GM10266 (cell line): ENCODE measurements around the gene PMM2.
"Not testable (repeated sequence)": the region's sequence is repeated elsewhere in the genome, so short reads cannot be mapped to it uniquely, and the experiment has no call there.

Experiments
- DNase-seq: peaks from one replicate; pipeline ENCODE4 v3.0.0; 2012; ENCODE audit errors: extremely low spot score
- TF ChIP-seq, protein P1 (sequence below): IDR thresholded peaks from 2 replicates; pipeline ENCODE4 v1.5.1; 2012; ENCODE audit warnings: mild to moderate bottlenecking, low read depth; ENCODE audit not compliant: control insufficient read depth, insufficient read depth; ENCODE audit errors: missing control alignments

The PMM2 gene

DNA sequence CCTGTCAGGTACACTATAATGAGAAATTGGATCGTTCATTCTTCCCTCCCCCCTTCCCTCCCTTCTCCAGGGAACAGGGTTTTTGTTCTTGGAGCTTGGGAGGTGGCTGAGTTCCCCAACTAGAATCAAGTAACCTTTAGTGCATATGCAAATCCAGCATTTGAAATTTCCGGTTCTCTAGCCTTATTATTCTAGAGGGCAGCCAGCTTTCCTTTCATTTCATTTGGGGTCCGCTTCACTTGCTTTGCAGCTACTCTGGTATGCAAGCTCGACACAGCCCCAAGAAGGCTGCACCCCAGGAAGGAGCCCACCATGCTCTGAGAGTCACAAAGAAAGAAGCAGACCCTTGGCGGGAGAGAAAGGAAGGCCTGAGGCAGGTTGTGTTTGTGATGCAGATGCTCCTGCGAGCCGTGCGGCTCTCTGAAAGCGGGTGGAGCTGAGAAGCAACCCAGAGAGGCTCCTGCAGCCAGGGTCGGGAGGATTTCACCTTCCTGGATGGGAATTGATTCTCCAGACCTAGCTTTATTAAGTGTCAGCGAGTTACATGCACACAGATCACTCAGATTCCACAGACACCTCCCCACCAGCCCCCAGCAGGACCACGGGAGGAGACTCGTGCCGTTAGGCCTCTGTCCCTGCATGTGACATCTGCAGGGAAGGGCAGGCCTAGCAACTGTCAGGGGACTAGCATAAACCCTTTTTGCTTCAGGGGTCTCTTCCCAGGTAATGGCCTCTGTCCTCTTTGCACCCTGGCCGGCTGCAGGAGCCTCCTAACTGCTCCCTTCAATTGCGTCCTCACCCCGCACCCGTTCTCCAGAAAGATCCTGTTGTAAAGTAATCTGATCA is 34.5 kb downstream of the PMM2 start:
- TF ChIP-seq, protein P1, sequence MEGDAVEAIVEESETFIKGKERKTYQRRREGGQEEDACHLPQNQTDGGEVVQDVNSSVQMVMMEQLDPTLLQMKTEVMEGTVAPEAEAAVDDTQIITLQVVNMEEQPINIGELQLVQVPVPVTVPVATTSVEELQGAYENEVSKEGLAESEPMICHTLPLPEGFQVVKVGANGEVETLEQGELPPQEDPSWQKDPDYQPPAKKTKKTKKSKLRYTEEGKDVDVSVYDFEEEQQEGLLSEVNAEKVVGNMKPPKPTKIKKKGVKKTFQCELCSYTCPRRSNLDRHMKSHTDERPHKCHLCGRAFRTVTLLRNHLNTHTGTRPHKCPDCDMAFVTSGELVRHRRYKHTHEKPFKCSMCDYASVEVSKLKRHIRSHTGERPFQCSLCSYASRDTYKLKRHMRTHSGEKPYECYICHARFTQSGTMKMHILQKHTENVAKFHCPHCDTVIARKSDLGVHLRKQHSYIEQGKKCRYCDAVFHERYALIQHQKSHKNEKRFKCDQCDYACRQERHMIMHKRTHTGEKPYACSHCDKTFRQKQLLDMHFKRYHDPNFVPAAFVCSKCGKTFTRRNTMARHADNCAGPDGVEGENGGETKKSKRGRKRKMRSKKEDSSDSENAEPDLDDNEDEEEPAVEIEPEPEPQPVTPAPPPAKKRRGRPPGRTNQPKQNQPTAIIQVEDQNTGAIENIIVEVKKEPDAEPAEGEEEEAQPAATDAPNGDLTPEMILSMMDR, result no peak

DNA sequence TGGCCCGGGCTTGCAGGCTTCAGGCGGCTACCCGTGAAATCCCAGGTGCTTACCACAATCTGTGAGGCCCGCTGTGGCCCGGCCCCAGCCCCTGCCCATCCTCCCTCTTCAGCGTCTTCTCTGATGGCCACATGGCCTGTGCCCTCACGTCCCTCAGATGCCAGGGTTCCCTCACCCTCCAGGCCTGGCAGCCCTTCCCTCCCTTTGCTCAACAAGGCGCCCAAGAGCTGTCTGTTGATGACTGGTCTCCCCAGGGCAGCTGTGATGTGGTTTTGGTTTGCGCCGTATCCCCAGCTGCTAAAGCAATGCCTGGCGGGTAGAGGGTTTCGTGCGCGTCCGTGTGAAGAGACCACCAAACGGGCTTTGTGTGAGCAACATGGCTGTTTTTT is 35.1 kb downstream of the PMM2 start:
- TF ChIP-seq, protein P1, result no peak
- DNase-seq, result no peak

More for the DNA sequence above, 34.5 kb downstream of the PMM2 start:
- DNase-seq, result no peak

DNA sequence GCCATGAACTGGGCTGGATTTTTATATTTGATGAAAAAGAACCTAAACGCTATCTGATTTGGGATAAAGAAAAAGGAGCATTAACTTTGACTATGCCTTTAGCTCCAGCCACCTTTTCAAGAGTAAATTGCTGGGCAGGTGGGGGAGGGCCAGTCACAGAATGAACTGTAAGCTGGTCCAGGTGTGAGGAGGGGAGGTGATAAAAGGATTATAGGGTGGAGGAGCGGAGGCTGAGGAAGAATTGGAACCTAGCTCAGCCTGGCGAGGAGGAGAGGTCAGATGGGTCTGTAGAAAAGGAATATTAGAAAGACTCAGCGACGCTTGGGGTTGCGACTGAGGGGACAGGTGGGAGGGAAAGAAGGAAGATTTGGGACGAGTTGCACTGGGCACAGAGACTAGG is 39.2 kb downstream of the PMM2 start:
- DNase-seq, result not testable (repeated sequence)

DNA sequence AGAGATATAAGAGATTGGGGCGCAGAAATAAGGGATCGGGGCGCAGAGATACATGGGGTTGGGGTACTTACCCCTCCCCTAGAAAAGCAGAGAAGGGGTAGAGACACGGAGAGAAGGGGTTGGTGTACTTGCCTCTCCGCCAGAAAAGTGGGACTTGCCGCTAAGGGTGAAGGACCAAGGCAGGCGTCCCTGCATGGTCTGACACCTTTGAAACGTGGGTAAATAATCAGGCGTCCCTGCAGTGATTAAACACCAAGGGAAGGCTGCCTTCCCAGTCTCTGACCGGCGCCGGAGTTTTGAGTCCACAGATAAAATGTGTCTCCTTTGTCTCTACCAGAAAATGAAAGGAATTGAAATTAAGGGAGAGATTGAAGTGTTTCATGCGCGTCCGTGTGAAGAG is 40.0 kb downstream of the PMM2 start:
- not testable (repeated sequence) for DNase-seq

DNA sequence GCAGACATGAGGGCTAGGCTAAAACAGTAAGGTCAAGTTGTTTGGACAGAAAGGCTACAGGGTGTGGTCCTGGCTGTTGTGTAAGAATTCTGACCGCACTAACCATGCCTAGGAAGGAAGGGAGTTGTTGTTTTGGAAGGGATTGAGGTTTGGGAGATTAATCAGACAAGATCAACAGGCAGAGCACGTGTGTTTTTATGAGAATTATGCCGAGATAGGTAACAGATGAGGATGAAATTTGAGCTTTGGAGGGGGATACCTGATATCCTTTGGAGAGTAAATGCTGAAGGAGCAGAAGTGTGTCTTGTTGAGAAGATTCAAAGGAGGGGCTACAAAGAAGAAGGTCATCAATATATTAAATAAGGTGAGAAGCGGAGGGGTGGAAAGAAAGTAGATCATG is 44.4 kb downstream of the PMM2 start:
- DNase-seq, result not testable (repeated sequence)

DNA sequence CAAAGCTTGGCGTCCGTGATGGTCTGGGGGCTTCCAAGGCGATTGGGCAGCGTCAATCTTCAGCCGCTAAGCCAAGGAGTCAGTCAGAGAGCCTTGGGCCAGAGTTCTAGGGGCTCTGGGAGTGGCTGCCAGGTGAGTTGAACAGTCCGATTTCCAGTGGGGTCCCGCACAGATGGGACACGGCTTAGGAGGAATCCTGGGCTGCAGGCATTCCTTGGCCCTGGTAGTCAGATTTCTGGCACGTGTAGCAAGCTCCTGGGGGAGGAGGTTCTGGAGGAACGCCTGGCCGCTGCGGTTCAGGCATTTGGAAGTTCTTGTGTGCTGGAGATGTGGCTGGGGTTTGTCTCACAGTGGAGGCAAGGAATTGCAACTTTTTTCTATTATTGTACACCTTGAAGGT is 45.7 kb downstream of the PMM2 start:
- not testable (repeated sequence) for DNase-seq

DNA sequence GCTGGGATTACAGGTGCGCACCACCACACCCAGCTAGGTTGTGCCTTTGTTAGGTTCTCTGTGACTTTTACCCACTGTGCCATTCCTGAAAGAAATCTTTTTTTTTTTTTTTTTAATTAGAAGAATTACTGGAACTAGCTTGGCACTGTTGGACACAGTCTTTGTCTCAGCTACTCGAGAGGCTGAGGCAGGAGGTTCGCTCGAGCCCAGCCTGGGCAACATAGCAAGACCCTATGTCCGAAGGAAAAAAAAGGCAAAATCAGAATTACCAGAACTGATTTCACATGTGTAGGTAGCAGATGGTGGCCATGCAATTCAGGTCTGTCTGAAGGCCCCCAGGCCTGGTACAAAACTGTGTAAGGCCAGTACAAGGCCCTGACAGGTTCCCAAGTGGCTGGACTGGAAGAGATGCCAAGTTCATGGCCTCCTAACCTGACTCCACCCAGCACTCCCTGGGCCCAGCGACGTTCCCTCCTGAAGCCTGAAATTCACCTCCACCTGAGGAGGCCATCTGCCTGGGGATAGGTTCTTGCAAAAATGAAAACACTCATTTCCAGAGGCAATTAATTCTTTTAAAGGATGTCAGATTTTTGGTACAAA is 48.2 kb downstream of the PMM2 start:
- TF ChIP-seq, protein P1, result no peak
- DNase-seq, result no peak

DNA sequence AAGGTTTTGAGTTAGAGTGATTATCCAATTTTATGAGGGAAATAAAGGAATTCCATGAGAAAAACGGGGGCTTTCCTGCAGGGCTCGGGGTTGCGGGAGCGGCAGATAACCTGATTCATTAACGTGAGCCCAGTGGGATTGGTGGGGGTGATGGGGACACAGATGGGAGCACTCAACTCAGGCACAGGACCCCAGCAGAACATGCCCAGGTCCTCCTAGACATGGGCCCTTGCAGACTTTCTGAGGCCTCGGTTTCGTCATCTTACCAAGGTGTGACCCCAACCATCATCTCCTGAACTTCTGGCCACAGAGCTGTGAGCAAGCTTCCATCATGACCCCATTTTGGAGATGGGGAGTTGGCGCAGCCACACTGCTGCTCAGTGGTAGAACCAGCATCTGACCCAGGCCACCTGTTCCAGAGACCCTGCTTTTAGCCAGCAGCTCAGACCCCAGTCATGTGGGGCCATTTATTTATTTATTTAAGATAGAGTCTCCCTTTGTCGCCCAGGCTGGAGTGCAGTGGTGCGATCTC is 48.8 kb downstream of the PMM2 start:
- TF ChIP-seq, protein P1, result no peak
- DNase-seq, result no peak

DNA sequence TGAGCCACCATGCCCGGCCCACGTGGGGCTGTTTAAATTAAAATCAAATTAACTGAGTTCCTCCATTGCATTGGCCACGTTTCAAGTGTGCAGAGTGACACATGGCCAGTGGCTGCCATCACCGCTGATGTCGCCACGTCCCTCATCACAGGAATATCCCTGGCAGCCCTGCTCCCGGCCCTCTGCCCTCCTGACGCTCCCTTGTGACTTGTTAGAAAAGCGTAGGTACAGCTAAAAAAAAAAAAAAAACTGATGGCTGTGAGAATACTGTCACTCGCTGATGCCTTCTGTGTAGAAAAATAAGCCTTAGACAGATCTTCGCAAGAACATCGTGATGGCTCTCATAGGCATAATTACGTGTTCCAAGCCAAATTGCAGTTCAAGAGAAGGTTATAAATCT is 49.5 kb downstream of the PMM2 start:
- TF ChIP-seq, protein P1, result no peak
- DNase-seq, result no peak
